GM18526 (cell line): Measurements from ENCODE around the gene ANO1.
A peak's percentile ranks its signal among the peaks of the same experiment; 100 is the strongest.

Experiments
- POLR2A ChIP-seq: IDR thresholded peaks from 3 replicates; pipeline ENCODE4 v1.6.1; 2011; ENCODE audit not compliant: insufficient read length; ENCODE audit errors: extremely low read depth

Gene ANO1

DNA sequence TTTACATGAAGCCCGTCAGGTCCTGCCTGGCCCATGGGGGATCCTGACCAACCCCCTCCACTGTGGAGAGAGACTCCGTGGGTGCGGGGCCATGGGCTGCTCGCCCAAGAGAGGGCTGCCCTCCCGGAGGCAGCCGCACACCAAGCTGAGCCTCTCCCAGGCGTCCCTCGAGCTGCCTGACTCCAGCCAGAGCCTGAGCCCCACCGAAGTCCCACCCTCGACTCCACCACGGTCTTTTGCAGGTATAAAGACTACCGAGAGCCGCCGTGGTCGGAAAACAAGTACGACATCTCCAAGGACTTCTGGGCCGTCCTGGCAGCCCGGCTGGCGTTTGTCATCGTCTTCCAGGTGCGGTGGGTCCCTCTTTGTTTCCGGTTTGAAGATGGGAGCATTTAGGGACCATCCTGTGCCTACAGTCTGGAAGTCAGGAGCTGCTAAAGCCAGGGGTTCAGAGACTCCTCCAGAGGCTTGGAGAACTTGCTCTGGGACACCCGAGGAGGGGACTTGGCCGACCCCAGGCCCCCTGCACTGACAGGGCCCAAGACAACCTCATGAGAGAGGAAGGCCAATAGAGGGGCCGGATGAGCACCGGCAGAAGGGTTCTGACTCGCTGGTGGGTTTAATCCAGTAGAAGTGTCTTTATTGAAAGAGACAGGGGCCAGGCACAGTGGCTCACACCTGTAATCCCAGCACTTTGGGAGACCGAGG is 107.4 kb downstream of the ANO1 start:
- TF ChIP-seq POLR2A, result no peak

DNA sequence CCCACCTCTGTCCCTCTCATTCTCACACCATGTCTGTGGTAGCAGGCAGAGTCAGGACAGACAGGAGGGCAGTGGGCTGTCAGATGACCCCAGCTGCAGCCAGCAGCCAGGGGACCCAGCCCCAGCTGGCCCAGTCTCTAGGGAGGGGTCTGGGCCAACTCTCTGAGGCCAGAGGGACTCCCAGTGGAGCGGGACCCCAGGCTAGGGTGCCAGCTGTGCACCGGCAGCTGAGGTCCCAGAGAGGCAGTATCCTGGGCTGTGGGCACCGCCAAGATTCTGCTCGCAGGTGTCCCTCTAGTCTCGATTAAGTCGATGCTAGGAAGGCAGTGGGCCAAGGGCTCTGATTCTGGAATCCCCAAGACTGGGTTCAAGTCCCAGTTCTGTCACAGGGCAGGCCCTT is 108.3 kb downstream of the ANO1 start:
- no peak for TF ChIP-seq POLR2A

DNA sequence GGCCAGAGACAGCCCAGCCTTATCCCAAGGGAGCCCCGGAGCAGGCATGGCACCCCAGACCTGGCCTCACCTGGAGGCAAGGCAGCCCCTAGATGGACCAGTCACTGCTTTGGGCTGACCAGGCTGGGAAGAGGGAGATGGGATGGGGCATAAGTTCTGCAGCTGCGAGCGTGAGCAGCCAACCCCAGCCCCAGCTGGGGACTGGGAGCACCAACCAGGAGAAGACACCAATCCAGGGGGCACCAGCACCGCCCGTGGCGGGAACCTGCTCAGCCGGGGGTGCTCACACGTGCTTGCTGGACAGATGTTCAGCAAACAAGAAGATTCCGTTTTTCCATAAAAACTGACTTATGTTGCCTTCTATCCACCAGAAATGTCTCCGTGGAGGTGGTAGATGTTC is 108.8 kb downstream of the ANO1 start:
- TF ChIP-seq POLR2A, result no peak

DNA sequence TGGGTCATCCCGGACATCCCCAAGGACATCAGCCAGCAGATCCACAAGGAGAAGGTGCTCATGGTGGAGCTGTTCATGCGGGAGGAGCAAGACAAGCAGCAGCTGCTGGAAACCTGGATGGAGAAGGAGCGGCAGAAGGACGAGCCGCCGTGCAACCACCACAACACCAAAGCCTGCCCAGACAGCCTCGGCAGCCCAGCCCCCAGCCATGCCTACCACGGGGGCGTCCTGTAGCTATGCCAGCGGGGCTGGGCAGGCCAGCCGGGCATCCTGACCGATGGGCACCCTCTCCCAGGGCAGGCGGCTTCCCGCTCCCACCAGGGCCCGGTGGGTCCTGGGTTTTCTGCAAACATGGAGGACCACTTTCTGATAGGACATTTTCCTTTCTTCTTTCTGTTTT is 109.7 kb downstream of the ANO1 start:
- no peak for TF ChIP-seq POLR2A

DNA sequence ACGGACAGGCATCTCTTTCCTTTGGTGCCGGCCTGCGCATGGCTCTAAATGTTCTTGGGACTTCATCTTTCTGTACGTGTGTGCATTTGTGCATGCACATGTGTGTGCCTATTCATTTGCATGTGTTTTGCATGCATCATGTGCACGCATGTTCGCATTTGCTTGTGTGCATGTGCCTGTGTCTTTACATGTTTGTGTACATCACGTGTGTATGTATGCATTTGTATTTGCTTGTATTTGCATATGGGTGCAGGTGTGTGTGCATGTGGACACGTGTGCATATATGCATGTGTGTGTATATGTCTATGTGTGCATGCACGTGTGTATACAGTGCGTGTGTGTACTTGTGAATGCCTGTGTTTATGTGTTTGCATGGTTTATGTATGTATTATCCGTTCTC is 111.5 kb downstream of the ANO1 start:
- no peak for TF ChIP-seq POLR2A

DNA sequence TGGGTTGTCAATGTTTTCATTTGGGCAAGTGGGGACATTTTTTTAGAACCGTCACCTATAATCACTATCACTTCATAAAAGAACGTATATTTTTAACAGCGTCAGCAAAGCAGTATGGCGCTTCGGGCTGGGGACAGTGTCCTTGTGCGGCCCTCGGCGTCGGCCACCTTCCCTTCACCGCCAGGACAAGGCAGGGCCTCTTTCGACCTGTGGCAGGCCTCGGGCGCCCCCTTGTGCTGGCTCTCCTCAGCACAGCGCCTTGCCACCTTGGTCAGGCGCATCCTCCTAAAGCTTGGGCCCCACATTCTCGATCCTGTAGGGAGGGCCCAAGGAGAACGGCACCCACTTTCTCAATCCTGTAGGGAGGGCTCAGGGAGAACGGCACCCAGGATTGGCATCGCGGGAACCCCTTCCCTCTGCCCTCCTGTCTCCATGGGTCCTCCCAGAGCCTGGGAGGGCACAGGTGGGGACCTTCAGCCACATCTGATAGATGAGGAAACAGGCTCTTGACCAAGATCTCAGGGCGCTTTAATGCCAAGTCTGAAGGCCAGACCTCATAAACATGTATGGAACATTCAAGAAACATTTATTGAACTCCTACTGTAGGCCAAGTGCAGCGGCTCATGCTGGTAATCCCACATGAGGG is 113.5 kb downstream of the ANO1 start:
- TF ChIP-seq POLR2A, result no peak

DNA sequence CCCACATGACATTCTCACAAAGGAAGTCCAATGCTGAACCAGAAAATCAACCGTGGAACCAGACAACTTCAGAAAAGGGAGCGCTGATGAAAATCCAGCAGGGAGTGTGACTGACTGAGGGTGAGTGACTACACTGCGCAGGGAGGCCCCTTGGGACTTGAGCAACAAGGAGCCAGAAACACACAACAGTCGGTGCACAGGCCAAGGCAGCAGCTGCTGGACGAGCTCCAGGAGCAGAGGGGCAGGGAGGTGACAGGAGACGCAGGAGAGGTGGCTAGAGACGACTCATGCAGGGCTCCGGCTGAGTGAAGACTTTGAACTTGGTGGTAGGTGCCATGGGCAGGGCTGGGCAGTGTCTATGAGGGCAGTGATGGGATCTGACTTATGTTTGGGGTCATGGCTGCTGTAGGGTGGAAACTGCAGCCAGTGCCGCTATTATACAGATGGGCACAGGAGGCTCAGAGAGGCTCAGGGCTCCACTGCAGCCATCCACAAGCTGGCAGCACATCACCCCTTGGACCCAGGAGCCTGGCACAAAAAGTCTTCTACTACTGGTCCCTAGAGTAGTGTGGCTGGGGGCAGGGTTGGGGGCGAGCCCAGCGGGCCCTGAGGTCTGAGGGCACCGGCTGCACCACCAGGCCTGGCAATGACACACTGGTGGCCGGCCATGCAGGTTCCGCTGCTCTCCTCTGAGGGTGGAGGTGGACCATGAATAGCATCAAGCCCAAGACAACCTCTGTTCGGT is 114.7 kb downstream of the ANO1 start:
- no peak for TF ChIP-seq POLR2A

DNA sequence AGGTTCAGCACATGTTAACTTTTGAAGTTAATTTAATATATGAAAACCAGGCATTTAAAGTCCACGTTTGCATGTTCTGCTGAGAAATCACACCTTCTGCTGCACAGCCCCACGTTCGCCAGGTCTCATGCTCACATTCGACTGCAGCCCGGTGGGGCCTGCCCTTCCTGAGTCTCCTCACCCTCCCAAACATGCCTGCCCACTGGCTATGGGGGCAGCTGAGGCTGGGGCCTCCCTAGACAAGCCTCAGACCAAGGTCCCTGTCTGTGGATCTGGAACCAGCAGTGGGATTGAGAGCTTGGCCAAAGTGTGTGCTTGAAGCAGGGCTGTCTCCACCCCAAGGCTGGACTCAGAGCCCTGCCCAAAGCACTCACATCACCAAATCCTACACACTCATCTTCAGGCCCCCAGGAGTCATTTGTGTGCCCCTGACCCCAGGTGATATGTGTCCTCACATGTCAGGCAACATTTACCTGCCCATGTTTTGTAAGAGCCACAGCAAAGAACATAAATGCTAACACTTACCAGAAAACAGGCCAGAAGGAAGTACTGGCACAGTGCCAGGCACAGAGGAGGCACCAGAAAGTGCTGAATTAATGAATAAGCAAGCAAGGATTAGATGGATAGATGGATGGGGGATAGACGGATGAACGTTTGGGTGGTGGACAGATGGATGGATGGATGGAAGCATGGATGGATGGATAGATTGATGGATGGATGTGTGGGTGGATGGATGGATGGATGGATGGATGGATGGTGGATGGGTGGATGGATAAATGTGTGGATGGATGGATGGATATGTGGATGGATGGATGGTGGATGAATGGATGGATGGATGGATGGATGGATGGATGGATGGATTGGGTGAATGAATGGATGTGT is 115.5 kb downstream of the ANO1 start:
- TF ChIP-seq POLR2A, result no peak

DNA sequence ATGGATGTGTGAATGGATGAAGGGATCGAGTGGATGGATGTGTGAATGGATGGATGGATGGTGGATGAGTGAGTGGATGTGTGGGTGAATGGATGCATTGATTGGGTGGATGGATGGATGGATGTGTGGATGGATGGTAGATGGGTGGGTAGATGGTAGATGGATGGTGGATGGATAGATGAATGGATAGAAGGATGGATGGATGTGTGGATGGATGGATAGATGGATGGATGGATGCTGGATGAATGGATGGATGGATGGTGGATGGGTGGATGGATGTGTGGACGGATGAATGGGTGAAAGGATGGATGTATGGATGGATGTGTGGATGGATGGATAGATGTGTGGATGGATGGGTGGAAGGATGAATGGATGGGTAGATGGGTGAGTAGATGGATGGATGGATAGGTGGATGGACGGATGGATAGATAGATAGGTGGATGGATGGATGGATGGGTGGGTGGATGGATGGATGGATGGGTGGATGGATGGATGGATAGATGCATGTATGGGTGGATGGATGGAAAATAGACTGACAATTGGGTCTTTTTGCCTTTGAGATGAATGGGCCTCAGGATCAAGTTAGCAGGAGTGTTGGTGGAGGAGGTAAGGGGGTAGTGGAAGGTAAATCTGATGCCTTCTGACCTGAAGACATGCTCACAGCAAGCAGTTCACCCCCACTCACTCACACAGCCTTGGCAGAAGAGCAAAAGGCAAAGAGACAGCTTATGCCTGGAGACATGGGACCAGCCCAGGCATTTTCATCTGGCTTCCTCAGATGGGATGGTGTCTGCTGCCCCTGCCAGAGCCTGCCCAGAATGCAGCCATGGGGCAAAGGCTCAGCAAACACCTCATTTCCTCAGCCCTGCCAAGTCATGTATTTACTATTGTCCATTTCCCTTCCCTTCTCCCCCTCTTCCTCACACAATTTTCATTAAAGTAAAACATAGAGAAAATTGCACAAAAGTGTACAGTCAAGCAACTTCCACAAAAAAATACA is 117.0 kb downstream of the ANO1 start:
- TF ChIP-seq POLR2A, result no peak

DNA sequence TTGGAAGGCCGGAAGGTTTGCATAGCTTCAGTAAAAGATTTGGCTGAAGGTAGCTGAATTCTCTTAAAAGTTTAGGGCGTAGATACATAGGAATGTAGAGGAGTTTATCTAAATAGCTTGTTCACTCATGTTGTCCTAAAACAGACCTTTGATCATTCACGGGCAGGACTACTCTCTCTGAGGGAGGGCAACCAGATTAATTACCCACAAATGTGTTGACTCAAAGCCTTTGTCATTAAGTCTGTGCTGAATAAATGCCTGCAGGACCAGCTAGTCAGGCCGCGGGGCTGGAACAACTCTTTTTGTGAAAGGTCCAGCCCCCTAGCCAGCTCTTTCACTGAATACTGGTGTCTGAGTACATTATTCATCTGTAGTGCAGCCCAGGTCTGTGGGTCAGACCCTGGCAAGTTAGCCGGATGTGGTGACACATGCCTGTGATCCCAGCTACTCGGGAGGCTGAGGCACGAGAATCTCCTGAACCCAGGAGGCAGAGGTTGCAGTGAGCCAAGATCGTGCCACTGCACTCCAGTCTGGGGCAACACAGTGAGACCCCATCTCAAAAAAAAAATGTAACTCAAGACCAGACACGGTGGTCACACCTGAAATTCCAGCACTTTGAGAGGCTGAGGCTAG is 122.2 kb downstream of the ANO1 start:
- no peak for TF ChIP-seq POLR2A

DNA sequence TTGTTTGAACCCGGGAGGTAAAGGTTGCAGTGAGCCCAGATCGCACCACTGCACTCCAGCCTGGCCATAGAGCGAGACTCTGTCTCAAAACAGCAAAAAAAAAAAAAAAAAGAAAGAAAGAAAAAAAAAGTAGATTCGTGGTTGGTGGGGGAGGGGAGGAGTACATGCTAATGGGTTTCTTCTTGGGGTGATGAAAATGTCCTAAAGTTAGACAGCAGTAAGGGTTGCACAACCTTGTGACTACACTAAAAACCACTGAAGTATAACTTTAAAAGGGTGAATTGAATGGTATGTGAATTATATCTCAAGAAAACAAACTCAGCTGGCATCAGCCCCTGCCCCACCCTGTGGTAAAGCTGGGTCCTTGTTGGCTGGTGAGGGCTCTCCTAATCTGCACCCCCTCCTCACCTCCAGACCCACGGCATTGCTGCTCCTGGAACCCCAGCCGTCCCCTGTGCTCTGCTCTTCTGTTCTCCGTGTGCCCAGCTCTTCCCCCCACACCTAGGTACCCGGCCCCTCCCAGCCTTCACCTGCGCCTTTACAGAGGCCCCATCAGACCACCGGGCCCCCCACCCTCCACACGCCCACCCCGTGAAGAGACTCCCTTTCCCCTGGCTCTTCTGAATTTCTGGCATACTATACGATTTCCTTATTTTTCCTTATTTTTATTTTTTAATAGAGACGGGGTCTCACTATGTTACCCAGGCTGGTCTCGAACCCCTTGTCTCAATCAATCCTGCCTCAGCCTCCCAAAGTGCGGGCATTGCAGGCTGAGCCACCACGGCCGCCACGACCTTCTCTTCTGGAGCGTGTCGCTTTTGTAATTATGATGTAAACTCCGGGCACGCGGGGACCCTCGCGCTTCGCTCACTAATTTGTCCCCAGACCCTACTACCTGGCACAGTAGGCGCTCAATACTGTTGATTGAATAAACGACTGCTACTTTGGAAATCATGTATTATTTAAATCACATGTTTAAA is 124.1 kb downstream of the ANO1 start:
- TF ChIP-seq POLR2A, result no peak

DNA sequence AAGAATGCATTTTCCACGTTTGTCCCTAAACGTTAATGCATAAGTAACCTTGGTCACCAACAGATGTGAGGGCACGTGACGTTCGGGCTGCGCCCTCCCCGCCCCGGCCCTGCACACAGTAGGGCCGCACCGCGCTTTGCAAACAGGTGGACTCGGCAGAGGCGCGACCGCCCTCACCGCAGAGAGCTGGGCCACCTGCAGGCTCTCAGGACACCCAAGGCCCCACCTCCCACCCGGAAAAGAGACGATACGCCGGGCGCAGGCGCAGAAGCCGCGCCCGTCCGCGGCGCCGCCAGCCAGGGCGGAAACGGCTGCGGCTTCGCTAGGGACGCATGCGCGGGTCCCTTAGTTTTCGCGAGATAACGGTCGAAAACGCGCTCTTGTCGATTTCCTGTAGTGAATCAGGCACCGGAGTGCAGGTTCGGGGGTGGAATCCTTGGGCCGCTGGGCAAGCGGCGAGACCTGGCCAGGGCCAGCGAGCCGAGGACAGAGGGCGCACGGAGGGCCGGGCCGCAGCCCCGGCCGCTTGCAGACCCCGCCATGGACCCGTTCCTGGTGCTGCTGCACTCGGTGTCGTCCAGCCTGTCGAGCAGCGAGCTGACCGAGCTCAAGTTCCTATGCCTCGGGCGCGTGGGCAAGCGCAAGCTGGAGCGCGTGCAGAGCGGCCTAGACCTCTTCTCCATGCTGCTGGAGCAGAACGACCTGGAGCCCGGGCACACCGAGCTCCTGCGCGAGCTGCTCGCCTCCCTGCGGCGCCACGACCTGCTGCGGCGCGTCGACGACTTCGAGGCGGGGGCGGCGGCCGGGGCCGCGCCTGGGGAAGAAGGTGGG is 125.0 kb downstream of the ANO1 start, which contains the start of gene FADD:
Gene FADD (plus strand): TSS at position 377 of the 831 bp plus-strand sequence. CDS start 164 bp downstream, at position 541.
- peak; percentile 88 for TF ChIP-seq POLR2A
